COLO668 (cell line): Measurements from ENCODE around the gene ARFGEF2.
"Not testable (repeated sequence)": the region's sequence is repeated elsewhere in the genome, so short reads cannot be mapped to it uniquely, and the experiment has no call there.

Source experiments
- DNase-seq: peaks from one replicate; lab custom pipeline; 2025; ENCODE audit not compliant: unreplicated experiment; lab: John Stamatoyannopoulos, UW

ARFGEF2 gene

DNA sequence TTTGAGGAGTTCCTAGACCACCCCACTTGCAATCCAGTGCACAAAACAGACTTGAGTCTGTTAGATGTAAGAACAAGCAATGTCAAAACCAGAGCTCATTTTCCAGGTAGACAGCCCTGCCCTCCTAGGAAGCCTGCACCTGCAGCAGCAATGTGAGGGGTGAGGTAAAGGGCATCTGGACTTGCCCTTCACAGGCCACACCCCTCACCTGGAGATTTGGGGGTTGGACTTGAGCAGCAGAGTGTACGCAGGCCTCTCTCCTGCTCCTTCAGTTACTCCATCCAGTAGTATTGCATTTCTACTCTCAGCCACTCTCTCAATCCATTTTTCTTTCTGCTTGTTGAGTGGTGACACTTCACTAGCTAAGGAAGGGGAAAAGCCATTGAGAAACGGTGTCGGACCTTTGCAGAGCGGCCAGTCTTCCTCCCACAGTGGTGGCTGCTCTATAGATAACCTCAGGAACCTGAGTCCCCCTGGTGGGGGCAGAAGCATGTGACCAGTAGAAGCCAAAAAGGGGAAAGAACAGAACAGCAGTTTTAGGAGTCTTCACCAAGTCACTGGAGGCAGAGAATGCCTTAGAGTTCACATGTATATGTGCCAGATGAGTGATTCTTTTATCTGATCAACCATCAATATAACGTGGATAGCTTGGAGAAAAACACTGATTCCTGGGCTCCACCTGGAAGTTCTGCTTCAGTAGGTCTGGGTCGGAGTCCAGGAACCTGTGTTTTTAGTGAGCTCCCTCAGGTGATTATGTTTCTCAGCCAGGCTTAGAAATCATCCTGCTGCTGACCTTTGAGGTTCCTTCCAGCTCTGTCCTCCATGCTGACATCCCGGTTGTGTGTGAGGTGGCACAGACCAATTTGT lies 28.0 kb downstream of the ARFGEF2 start:
- no peak for DNase-seq

DNA sequence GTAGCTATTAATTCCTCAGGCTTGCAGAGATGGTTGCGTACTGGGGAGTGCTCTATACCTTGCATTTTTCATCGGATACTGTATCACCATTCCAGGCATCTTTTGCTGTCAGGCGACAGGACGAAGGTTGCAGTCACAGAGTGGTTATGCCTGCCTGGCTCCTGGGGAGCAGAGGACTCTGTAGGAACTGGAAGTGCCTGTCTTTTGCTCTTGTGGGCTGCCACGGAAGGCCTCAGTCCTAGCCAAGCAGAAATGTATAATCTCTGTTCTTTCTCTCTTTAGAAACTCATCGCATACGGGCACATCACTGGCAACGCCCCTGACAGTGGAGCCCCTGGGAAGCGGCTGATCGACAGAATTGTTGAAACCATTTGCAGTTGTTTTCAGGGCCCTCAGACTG lies 29.5 kb downstream of the ARFGEF2 start:
- DNase-seq = no peak

DNA sequence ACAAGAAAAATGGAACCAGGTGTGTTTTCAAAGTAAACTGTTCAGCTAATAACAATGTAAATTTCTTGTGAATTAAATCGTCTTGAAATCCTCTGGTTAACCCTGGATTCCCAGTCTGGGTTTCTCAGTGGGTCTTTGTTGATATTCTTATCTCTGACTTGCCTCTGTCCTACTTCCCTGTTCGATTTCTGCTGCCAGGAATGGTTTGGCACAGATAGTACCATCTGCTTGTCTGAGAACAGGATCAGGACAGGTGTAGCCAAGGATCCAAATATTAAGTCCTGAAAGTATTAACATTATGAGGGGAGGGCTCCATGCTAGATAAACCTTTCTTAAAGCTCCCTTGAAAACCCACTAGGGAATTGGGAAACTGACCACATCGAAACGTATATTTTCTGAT lies 30.1 kb downstream of the ARFGEF2 start:
- no peak for DNase-seq

DNA sequence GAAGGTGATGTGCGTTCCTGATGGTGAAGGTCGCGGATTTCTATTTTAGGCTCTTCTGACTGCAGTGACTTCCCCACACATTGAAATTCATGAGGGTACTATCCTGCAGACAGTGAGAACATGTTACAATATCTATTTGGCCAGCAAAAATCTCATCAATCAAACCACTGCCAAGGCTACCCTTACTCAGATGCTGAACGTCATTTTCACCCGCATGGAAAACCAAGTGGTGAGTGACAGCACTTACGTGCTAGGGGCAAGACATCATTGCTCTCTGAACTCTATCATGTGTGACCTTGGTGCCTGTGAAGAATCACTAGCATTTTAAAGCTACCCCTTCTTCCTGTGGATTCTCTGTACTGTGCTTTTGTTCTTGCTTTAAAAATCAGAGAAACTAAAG lies 31.1 kb downstream of the ARFGEF2 start:
- no peak for DNase-seq

DNA sequence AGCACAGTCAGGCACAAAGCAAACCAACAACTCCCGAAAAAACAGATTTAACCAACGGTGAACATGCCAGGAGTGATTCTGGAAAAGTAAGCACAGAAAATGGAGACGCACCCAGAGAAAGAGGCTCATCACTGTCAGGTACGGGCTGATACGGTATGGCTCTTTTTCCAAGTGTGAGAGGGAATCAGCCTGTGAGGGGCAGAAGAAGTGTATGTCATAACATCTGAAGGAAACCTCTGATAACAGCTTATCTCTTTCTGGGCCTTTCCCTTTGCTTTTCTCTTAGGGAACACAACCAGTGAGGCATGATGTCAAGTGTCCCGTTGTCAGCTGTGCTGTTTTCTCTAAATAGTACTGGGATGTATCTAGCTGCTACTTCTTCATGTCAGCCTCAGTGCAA lies 32.1 kb downstream of the ARFGEF2 start:
- DNase-seq = no peak

DNA sequence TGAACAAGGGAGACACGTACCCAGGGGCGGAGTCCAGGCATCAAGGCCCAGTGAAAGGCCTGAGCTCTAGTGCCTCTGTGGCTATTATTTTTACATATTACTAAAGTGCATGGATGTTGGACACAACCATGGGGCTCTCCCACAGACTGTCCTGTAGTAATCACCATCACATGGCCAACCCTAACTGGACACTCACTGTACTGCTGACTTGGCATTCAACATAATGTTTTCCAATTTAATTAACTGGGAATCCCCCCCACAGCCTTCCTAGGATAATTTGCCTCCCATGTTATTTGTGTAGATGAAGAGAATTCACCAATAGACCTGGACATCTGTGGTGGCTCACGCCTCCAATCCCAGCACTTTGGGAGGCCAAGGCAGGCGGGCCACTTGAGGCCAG lies 34.5 kb downstream of the ARFGEF2 start:
- DNase-seq = no peak

DNA sequence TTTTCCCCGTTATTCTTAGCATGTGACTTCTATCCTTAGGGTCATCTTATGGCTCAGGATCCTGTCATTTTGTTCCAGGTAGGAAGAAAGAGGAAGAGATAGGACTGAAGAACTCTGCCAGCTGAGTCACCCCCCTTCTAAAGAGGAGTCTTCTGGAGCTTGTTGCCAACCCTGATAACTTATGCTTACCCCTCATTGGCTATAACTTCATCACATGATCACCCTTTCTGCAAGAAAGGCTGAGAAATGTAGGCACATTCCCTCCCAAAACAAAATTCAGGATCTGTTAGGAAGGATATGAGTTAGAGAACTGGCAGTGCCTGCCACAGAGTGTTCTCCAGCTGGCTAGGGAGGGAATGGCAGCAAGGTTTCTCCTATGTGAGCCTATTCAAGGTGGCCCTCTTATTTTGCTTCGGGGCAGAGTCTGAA lies 35.6 kb downstream of the ARFGEF2 start:
- DNase-seq = no peak

DNA sequence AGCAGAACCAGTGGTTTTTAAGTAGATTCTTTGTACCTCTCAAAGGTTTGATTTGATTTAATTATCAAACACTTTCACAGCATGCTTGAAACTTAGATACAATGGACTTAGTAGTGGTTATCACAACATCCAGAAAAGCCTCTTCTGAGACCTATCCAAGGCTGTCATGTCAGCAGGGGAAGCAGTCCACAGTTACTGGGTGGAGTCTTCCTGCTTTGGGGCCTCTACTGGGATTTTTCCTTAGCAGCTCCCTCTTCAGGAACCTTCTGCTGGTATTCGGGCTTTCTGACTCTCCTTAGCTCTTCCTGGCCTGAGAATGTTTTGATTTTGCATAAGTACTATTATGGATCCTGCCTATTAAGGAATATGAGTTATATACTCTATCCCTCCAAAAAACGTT lies 36.0 kb downstream of the ARFGEF2 start:
- no peak for DNase-seq

DNA sequence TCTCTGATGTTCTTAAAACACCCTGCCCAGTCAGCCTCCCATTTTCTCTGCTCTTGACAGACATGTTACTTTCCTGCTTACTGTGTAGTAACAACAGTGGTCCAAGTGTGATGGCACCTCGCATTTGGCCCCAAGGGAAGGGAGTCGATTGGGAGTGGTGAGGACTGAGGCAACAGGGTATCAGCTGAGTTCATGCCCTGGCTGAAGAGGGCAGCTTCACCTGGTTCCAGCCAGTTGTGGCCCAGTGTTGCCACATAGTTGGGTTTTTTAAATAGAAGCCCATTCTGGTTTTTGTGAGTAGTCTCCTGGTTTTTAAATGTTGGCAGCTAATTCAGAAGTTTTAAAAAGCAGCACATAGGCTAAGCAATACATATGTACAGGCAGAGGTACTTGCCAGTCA lies 37.2 kb downstream of the ARFGEF2 start:
- DNase-seq = no peak

DNA sequence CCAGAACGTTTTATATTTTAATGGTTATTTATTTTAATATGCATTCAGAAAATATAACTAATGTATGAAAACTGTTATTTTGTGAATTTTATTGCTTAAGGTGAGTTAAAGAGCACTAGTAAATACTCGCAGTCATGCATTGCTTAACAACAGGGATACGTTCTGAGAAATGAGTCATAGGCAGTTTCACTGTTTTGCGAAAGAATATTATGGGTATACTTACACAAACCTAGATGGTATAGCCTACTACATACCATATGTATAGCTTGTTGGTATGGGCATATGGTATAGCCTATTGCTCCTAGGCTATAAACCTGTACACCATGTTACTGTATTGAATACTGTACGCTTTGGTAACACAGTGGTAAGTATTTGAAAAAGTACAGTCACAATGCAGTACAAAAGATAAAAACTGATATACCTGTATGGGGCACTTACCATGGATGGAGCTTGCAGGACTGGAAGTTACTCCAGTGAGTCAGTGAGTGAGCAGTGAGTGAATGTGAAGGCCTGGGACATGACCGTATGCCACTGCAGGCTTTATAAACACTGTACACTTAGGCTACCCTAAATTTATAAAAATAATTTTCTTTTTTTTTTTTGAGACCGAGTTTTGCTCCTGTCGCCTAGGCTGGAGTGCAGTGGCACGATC lies 38.5 kb downstream of the ARFGEF2 start:
- DNase-seq = no peak

DNA sequence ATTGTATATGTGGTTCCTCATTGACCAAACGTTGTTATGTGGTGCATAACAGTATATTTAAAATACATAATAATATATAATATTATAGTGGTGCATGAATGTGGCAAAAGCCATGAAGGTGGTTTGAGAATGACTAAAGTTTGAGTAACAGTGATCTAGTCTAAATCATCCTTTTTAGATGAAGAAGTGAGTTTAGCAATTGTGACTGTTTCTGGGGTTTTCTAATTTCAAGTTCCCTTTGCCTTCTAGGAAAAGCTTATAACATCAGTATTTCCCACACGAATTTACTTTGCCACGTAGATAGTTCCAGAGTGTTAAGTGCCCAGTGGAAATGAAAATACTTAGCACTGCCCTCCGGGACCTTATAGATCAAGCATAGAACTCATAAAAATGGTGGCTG lies 40.9 kb downstream of the ARFGEF2 start:
- no peak for DNase-seq

DNA sequence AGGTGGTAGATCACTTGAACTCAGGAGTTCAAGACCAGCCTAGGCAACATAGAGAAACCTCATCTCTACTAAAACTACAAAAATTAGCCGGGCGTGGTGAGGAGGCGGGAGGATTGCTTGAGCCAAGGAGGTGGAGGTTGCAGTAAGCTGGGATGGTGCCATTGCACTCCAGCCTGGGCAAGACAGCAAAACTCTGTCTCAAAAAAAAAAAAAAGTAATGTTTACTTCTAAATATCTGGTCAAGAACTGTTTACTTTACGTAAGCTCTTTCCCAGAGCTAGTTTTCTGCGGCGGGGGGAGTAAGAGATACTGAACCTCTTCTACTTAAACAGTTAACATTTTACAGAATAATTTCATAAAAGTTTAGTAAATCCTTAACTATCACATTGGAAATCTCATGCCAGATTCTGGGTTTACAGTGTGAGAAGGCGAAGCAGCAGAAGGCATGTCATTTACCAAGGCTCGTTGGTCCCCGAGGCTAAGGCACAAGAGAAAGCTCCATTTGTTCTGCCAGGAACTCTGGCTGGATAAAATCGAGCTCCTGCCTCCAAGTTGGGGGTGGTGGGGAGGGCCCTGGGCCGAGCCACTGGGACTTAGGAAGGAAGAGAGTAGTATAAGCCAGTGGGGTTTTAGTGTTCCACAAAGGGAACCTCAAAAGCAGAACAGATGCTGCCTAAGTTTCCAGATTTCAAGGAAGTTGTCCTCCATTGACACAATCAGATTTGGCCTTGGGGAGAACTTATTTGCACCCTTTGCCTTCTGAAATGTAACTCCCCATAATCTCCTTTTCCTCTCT lies 41.7 kb downstream of the ARFGEF2 start:
- no peak for DNase-seq

DNA sequence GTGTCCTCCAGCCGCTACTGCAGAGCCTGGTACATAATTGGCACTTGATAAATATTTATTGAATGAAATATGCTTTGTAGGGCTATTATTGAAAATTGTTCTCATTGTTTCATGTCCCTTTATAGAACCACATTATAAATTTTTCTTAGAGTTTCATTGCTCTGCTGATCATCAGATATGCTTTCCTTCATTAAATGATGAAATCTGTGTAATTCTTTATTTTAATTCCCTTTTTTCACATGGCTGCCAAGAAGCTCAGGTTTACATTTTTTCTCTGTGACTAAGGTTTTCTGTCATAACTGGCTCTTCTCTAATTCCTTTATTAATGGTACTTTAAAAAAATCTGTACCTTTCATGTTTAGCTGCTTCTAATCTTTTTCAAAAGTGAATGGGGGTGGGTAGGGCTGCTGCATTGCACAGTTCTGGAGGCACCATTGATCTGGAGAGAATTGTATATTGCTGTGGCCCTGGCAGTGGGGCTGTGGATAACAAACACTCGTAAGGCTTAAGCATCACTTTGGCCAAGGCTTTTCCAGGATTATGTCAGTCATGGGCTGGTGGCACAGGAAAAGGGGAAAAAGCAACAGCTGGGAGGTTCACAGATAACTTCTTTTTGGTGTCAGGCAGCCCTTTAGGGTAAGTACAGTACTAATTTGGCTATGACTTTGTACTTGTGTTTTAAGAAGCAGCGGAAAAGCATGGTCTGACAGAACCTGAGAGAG lies 43.8 kb downstream of the ARFGEF2 start:
- DNase-seq = no peak

DNA sequence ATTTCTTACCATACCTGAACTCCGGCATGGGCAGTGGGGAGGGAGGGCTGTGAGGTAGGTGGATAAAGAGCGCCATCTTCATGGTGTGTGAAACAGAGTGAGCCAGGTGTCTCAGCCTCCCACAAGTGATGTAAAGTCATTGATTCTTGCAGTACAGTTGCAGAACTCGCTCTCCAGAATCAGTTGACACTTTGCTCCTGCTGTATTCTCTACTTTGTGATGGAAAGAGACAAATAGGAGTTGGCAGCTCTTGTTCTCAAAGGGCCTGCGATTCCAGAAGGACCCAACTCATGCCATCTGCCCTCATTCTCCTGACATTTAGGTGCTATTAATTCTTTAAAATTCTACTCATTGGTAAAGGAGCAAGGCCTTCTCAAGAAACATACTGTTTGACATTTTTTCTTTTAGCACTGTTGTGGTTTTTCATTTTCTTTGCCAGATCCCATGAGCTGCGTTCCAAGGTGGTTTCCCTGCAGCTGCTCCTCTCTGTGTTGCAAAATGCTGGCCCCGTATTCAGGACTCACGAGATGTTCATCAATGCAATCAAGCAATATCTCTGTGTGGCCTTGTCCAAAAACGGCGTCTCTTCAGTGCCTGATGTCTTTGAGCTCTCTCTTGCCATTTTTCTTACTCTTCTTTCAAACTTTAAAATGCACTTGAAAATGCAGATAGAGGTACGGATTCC lies 49.3 kb downstream of the ARFGEF2 start:
- DNase-seq = no peak

DNA sequence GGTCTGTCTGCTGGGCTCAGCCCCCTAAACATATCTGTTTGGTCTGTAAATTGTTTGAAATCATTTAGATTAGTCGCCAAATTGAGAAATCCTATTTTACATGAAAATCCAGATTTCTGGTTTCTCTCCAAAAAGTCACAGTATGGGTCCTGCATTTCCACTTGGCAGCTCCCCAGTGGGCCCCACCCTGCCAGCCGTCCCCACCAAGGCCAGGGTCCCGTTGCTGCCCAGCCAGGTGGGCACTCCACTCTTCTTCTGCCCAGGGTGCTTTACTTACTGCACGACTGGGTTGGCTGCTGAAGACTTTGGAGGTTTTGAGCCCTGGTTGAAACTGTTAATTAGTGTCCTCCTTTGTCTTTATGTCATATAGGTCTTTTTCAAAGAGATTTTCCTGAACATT lies 50.4 kb downstream of the ARFGEF2 start:
- no peak for DNase-seq

DNA sequence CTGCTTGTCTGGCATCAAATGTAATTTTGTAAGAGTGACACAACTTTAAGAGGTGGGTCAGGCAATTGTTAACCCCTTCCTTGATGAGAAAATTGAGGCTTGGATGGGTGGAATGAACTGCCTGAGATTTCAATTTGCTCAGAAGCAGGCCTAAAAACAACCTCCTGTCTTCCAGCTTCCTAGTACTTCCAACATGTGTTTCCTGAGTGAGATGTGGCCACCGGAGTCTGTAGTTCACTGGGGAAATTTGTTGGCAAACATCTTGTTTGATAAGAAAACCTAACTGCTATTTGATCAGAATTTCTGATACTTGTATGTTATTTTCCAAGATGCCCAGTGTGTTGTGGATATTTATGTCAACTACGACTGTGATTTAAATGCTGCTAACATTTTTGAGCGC lies 51.3 kb downstream of the ARFGEF2 start:
- DNase-seq = no peak

DNA sequence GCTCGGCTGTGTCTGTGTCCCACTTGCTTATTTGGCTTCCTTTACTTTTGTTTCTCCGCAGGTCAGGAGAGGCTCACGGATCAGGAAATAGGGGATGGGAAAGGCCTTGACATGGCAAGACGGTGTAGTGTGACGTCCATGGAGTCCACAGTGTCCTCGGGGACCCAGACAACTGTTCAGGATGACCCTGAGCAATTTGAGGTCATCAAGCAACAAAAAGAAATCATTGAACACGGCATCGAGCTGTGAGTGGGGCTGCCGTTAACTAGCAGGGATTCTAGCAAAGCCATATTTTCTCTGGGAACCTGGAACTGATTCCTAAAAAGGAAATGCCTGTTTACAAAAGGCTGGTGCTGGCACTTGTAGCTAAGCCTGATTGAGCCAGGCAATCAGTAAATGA lies 54.4 kb downstream of the ARFGEF2 start:
- DNase-seq = no peak

DNA sequence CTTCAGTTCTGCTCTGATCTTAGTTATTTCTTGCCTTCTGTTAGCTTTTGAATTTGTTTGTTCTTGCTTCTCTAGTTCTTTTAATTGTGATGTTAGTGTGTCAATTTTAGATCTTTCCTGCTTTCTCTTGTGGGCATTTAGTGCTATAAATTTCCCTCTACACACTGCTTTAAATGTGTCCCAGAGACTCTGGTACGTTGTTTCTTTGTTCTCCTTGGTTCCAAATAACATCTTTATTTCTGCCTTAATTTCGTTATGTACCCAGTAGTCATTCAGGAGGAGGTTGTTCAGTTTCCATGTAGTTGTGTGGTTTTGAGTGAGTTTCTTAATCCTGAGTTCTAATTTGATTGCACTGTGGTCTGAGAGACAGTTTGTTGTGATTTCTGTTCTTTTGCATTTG lies 58.5 kb downstream of the ARFGEF2 start:
- DNase-seq = not testable (repeated sequence)

DNA sequence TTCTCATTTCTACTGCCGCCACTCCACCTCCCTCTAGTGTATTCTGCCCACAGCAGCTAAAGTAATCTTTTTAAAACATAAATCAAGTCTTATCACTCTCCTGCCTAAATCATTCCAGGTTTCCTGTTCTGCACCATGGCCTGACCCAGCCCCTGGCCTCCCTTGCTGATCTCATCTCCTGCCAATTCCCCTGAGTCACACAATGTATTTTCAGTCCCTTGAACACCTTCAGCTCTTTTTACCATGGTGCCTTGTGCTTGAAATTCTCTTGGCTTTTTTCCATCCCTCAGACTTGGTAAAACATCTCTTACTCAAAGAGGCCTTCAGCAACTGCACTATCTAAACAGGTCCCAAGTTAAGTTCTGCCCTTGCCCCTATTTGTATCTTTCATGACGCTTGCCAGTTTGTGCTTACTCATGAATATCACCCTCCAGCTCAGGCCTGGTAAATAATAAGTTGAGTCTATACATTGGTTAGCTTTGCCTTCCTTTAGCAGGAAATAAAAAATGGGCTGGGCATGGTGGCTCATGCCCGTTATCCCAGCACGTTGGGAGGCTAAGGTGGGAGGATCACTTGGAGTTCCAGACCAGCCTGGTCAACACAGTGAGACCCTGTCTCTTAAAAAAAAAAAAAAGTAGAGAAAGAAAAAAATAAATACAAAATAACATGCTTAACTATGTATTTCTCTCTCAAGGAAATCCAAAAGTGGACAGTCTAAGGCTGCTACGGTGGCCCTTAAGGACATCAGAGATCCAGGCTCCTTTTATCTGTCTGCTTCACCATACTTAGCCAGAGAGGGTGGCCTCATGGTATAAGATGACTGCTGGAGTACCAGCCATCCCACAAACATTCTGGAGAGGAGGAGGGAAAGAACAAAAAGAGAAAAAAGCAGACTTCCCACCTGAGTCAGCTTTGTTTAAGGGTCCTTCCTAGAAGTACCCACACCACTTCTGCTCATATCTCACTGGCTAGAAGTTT lies 62.2 kb downstream of the ARFGEF2 start:
- DNase-seq = no peak
